HG03558 (cell line): Measurements from ENCODE around the gene OCIAD2.
"Not testable (repeated sequence)": the region's sequence is repeated elsewhere in the genome, so short reads cannot be mapped to it uniquely, and the experiment has no call there.

Experiments
- ATAC-seq: cut with Tn5 transposase; IDR thresholded peaks from one replicate; pipeline ENCODE4 v1.9.1; 2021; ENCODE audit warnings: moderate number of reproducible peaks; ENCODE audit not compliant: unreplicated experiment; ENCODE audit errors: extremely low read depth

The OCIAD2 gene

DNA sequence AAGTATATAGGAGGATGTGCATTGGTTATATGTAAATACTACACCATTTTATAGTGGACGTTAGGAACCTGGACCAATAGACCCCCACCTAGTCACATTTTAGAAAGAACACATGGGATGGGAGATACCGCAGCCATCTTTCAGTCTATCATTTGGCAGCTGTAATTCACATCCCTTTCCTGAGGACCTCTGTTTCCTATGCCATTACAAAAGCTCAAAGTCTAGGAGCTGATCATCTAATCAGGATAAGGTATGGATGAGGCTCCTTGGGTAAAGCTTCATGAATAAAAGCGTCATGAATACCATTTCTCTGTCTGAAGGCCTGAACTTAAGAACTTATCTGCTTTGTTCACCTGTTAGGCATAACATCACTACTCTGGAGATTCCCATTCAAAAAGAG, 44.5 kb downstream of the OCIAD2 start:
- ATAC-seq: no peak

DNA sequence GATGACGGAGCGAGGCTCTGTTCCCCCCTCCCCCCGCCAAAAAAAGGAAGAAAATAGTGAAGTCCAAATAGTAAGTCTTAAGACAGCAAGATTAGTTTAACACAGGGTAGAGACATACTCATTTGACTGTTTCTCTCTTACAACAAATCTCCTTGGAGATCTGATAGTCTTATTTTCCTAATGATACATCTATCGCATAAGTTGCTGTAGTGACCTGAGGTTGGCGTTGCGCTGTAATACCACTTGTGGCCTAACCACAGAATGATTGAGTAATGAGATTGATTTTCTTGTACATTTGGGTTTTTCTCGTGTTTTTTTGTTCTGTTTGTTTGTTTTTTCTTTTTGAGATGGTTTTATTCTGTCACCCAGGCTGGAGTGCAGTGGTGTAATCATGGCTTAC, 48.4 kb downstream of the OCIAD2 start:
- ATAC-seq: no peak

DNA sequence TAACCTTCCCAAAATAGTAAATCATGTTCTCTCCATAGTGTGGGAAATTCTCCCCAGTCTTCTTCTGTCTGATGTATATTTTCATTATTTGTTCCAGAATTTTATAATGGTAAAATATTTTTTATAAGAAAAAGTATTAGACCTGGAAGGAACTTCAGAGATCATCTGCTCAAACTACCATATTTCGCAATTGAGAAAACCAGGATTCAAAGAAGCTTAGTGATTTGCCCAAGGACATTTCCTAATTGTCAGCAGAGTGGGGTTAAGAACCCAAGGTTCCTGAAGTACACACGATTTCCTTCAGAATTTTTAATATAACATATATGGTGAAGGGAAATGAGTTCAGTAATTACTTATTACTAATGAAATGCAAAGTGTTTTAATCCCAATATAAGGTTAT, 51.6 kb downstream of the OCIAD2 start:
- ATAC-seq: no peak

DNA sequence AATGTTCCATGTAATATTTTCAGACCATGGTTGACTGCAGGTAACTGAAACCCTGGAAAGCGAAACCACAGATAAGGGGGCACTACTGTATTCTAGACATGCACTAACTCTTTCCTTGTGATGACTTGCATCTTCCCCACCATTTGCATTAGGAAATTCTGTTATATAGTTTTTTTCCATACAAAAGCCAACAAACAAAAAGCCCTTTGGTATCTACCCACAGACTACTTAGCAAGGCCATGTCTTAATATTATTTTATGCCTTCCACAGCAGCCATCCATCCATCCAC, 52.2 kb downstream of the OCIAD2 start:
- ATAC-seq: no peak

DNA sequence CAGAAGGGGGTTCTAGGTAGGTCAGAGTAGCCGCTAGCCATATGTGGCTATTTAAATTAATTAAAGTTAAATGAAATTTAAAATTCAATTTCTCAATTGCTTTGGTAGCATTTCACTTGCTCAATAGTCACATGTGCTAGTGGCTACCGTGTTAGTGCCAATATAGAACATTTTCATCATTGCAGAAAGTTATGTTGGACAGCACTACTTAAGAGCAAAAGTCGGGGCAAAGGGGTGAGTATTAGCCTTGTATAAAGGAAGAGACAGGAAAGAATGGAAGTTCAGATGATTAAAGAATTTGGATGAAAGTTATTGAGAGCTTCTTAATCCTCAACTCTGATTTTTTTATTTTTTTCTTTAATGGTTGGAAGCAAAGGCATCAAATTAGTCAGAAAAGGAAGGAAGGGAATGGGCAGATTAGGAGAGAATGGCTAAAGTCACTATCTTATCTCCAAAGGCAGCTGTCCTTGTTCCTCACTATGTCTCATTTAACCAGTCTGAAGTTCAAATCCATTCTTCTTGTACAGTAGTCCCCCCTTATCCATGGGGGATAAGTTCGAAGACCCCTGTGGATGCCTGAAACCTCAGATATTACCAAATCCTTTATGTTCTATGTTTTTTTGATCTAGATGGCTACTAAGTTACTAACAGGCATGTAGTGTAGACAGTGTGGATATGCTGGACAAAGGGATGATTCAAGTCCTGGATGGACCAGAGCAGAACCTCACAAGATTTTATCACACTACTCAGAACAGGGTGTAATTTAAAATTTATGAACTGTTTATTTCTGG, 52.8 kb downstream of the OCIAD2 start:
- no peak for ATAC-seq

DNA sequence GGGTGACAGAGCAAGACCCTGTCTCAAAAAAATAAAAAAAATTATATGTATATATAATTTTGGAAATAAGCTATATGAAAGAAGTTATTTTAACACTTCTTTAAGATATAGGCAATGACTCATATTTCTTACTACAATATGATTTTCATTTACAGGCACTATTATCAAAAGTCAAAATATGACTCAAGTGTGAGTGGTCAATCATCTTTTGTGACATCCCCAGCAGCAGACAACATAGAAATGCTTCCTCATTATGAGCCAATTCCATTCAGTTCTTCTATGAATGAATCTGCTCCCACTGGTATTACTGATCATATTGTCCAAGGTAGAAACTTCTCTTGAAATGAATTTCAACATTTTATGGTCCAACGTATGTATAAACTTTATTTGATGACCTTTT, 54.9 kb downstream of the OCIAD2 start:
- ATAC-seq: no peak

DNA sequence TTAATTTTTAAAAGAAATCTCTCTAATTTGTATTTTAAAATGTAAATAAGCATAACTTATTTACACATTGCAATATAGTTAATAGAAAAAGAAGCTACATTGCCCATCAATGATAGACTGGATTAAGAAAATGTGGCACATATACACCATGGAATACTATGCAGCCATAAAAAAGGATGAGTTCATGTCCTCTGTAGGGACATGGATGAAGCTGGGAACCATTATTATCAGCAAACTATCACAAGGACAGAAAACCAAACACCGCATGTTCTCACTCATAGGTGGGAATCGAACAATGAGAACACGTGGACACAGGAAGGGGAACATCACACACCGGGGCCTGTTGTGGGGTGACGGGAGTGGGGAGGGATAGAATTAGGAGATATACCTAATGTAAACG, 57.8 kb downstream of the OCIAD2 start:
- ATAC-seq: not testable (repeated sequence)

DNA sequence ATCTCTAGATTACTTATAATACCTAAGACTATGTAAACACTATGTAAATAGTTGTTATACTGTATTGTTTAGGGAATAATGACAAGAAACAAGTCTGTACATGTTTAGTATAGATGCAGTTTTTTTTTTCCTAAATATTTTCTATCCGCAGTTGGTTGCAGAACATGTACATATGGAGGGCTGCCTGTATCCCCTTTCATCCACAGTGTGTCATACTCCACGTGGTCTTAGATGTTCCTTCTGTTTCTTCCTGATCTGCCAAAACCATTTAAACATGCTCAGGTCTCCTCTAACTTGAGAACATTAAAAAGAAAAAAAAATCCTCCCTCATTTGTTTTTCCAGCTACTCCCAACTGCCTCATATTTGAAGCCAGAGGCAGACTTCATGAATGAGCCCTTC, 61.7 kb downstream of the OCIAD2 start:
- no peak for ATAC-seq

DNA sequence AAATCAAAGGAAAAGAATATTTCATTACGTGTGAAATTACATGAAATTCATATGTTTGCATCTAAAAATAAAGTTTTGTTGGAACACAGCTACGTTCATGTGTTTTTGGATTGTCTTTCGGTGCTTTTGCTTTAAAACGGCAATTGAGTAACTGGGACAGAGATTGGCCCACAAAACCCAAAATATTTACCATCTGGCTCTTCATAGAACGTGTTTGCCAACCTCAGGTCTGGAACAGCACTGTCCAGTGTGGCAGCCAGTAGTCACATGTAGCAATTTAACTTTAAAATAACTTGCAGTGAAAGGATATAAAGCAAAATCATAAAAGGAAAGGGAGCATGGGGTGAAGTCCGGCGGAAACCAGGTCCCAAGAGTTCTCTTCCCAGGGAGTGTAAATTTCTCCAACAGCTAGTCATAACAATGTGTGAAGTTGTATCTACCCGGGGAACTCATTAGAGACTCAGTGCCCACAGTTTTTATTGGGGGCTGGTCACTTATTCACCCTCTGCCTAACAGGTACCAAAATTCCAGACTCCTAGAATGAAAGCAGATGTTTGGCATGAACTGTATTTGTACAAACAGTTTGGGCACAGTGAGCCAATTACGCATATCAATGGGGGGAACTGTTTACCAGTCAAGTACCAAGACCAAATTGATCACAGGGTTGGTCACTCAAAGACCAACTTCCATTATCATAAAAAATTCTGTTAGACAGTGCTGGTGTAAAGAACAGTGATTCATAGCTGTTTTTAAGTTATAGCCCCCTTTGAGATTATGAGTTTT, 65.3 kb downstream of the OCIAD2 start:
- no peak for ATAC-seq

DNA sequence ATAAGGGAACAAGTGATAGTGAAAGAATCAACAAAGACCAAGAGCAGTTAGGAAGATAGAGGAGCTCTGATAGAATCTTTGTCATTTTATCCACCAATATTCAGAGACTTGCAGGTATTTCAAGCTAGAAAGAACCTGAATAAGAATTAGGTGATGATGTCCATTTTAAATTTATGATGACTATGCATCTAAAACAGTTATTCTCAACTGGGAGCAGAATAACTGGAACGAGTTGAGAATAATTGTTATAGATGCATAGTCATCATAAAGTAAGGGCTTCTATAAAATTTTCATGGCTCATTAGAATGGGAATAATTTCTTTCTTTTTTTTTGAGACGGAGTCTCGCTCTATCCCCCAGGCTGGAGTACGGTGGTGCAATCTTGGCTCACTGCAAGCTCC, 69.9 kb downstream of the OCIAD2 start:
- ATAC-seq: no peak
